Measurements from ENCODE around the gene FOXF2.

The FOXF2 gene

GRCh38 chr6:1378065-1379016 lies 11.0 kb upstream of the FOXF2 start:
- DNase-seq (ENCODE audit: low read depth), result no peak

- no peak for DNase-seq (ENCODE audit: low read depth)
These were observed 10.2 kb upstream of the FOXF2 start for GRCh38 chr6:1379017-1379787.

- DNase-seq (ENCODE audit: low read depth), result no peak
These were observed 9.6 kb upstream of the FOXF2 start for GRCh38 chr6:1379788-1380147.

- no peak for DNase-seq (ENCODE audit: low read depth)
These were observed 8.6 kb upstream of the FOXF2 start for GRCh38 chr6:1380625-1381427.

- no peak for DNase-seq (ENCODE audit: low read depth)
These were observed 7.7 kb upstream of the FOXF2 start for GRCh38 chr6:1381481-1382330.

- no peak for DNase-seq (ENCODE audit: low read depth)
These were observed 7.0 kb upstream of the FOXF2 start for GRCh38 chr6:1382331-1382882.

GRCh38 chr6:1382883-1383728 lies 6.3 kb upstream of the FOXF2 start:
- DNase-seq (ENCODE audit: low read depth), result no peak

- no peak for DNase-seq (ENCODE audit: low read depth)
These were observed 5.4 kb upstream of the FOXF2 start for GRCh38 chr6:1383729-1384548.

- DNase-seq (ENCODE audit: low read depth), result no peak
These were observed 4.7 kb upstream of the FOXF2 start for GRCh38 chr6:1384549-1385128.

GRCh38 chr6:1385129-1386037 lies 4.0 kb upstream of the FOXF2 start:
- no peak for DNase-seq (ENCODE audit: low read depth)

GRCh38 chr6:1386038-1386709 lies 3.2 kb upstream of the FOXF2 start:
- DNase-seq (ENCODE audit: low read depth), result no peak

- DNase-seq (ENCODE audit: low read depth), result no peak
These were observed 1.9 kb upstream of the FOXF2 start for GRCh38 chr6:1387538-1387875.

GRCh38 chr6:1387876-1388629 lies 1.3 kb upstream of the FOXF2 start:
- no peak for DNase-seq (ENCODE audit: low read depth)

- DNase-seq (ENCODE audit: low read depth), result no peak
These were observed 577 bp upstream of the FOXF2 start for GRCh38 chr6:1388630-1389368.

- no peak for DNase-seq (ENCODE audit: low read depth)
These were observed 963 bp downstream of the FOXF2 start for GRCh38 chr6:1390133-1390945.
